ENCODE results near the gene MDGA2. TPM values are rescaled to one million over a fixed set of nuclear protein-coding genes. Genes with fewer than 3 reads are reported as not detected.

The MDGA2 gene
- total and polyA plus RNA-seq, 2 of the 13 experiments (the other 11 are each of a cell fraction or from before 2014, with no cell fraction given) = not detected

- TF ChIP-seq, protein P1, sequence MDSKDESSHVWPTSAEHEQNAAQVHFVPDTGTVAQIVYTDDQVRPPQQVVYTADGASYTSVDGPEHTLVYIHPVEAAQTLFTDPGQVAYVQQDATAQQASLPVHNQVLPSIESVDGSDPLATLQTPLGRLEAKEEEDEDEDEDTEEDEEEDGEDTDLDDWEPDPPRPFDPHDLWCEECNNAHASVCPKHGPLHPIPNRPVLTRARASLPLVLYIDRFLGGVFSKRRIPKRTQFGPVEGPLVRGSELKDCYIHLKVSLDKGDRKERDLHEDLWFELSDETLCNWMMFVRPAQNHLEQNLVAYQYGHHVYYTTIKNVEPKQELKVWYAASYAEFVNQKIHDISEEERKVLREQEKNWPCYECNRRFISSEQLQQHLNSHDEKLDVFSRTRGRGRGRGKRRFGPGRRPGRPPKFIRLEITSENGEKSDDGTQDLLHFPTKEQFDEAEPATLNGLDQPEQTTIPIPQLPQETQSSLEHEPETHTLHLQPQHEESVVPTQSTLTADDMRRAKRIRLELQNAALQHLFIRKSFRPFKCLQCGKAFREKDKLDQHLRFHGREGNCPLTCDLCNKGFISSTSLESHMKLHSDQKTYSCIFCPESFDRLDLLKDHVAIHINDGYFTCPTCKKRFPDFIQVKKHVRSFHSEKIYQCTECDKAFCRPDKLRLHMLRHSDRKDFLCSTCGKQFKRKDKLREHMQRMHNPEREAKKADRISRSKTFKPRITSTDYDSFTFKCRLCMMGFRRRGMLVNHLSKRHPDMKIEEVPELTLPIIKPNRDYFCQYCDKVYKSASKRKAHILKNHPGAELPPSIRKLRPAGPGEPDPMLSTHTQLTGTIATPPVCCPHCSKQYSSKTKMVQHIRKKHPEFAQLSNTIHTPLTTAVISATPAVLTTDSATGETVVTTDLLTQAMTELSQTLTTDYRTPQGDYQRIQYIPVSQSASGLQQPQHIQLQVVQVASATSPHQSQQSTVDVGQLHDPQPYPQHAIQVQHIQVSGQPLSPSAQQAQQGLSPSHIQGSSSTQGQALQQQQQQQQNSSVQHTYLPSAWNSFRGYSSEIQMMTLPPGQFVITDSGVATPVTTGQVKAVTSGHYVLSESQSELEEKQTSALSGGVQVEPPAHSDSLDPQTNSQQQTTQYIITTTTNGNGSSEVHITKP (CRISPR knock-in tag; IDR thresholded peaks at IDR 0.05; ENCODE audit: low read depth) = no peak
- TF ChIP-seq ZBTB42 (CRISPR knock-in tag; IDR thresholded peaks at IDR 0.05) = no peak
- TF ChIP-seq, protein P2, sequence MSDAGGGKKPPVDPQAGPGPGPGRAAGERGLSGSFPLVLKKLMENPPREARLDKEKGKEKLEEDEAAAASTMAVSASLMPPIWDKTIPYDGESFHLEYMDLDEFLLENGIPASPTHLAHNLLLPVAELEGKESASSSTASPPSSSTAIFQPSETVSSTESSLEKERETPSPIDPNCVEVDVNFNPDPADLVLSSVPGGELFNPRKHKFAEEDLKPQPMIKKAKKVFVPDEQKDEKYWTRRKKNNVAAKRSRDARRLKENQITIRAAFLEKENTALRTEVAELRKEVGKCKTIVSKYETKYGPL (CRISPR knock-in tag; IDR thresholded peaks at IDR 0.05) = no peak
- TF ChIP-seq HOXA7 (CRISPR knock-in tag; IDR thresholded peaks at IDR 0.05) = no peak
- TF ChIP-seq ZNF749 (CRISPR knock-in tag; IDR thresholded peaks at IDR 0.05; ENCODE audit: borderline replicate concordance) = no peak
Measured at GRCh38 chr14:47332106-47332505, 343.3 kb downstream of the MDGA2 start (continued).

DNA sequence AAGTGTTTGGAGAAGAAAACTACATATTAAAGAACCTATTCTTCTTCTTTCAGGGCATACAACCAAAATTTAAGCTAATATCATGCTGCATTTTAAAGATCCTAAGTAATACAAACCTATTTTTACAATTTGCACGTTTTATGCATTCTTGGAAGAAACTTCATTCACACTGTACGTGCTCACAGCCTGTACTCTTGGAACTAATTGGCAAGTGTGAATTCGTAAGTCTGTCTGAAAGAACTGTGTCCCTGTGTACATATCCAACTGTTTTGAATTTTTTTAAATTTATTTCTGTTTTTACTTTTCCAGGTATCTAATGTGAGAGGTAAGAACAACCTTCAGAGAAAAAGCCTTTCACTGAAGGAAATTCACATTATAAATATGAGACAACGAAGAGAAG lies 347.0 kb downstream of the MDGA2 start:
- no peak overlapping the region for H2AFZ ChIP-seq (ENCODE audit: low read length)
- H3K4me2 ChIP-seq (ENCODE audit: low read depth, low read length) = no peak overlapping the region
- ChIA-PET CTCF (ENCODE audit: low intra/inter-chr PET ratio, low total read pairs) (no interaction called here), POLR2A (no interaction called here)
- H3K9me3 ChIP-seq (ENCODE audit: low read length) = no peaks in the 10 kb centered on the region
- DNase-seq (ENCODE audit: low spot score) (no peak), ATAC-seq (no peak), FAIRE-seq (no peak)
- no peaks in the 10 kb centered on the region for H3K79me2 ChIP-seq (ENCODE audit: insufficient read depth, low read length)
- in situ Hi-C loops (cut with HindIII; ENCODE audit: extremely low pct_ligation_motif_present, low pct_unique_long_range_greater_than_20kb) (no loop called here), intact Hi-C loops (cut with micrococcal nuclease; ENCODE audit: unreplicated experiment) (no loop called here)
- no peak overlapping the region for H3K4me3 ChIP-seq (replicated peaks in 1 of 3; ENCODE audit: insufficient read depth in 1 of 3, low read depth in 2 of 3, low read length in 3 of 3)
- H3K4me1 ChIP-seq (ENCODE audit: insufficient read depth, low read length) = no peaks in the 10 kb centered on the region
- WGBS (ENCODE audit: low lambda C conversion rate) = 3% methylated on average over 4 of the region's 4 CpGs
- H3K9ac ChIP-seq (ENCODE audit: insufficient read depth, low read depth, low read length) = no peak overlapping the region
- no peak overlapping the region for H3K27ac ChIP-seq (ENCODE audit: extremely low read length, insufficient read depth, low read length)
- H3K36me3 ChIP-seq (replicated peaks in 1 of 2; ENCODE audit: control insufficient read depth in 1 of 2, insufficient read depth in 2 of 2, low read length in 2 of 2) = no peaks in the 10 kb centered on the region
- H3K27me3 ChIP-seq (ENCODE audit: control insufficient read depth in 1 of 2, insufficient read depth in 2 of 2, low read length in 2 of 2) = no peaks in the 10 kb centered on the region; a peak in 1 of 5 replicates
- no peaks in the 10 kb centered on the region for H4K20me1 ChIP-seq (ENCODE audit: insufficient read depth, low read length)
- no TSS peak for BruUV-seq (replicated peaks)
- TF ChIP-seq HOXD1 (CRISPR knock-in tag; IDR thresholded peaks at IDR 0.05) = no peak
- TF ChIP-seq, protein P3, sequence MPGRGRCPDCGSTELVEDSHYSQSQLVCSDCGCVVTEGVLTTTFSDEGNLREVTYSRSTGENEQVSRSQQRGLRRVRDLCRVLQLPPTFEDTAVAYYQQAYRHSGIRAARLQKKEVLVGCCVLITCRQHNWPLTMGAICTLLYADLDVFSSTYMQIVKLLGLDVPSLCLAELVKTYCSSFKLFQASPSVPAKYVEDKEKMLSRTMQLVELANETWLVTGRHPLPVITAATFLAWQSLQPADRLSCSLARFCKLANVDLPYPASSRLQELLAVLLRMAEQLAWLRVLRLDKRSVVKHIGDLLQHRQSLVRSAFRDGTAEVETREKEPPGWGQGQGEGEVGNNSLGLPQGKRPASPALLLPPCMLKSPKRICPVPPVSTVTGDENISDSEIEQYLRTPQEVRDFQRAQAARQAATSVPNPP (CRISPR knock-in tag; IDR thresholded peaks at IDR 0.05) = no peak
- TF ChIP-seq PRPF4 (IDR thresholded peaks at IDR 0.05; ENCODE audit: low read depth, low read length, poor library complexity, severe bottlenecking) = no peak
- no peak for TF ChIP-seq TP53 (CRISPR knock-in tag; conservative IDR thresholded peaks at IDR 0.05)
- TF ChIP-seq BORCS8-MEF2B (CRISPR knock-in tag; IDR thresholded peaks at IDR 0.05) = no peak
- TF ChIP-seq SMAD3 (CRISPR knock-in tag; IDR thresholded peaks at IDR 0.05) = no peak
- no peak for TF ChIP-seq ZNF260 (CRISPR knock-in tag; IDR thresholded peaks at IDR 0.05; ENCODE audit: borderline replicate concordance, low read depth)
- TF ChIP-seq MXD3 (CRISPR knock-in tag; IDR thresholded peaks at IDR 0.05) = no peak
- TF ChIP-seq, protein P4, sequence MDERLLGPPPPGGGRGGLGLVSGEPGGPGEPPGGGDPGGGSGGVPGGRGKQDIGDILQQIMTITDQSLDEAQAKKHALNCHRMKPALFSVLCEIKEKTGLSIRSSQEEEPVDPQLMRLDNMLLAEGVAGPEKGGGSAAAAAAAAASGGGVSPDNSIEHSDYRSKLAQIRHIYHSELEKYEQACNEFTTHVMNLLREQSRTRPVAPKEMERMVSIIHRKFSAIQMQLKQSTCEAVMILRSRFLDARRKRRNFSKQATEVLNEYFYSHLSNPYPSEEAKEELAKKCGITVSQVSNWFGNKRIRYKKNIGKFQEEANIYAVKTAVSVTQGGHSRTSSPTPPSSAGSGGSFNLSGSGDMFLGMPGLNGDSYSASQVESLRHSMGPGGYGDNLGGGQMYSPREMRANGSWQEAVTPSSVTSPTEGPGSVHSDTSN (CRISPR knock-in tag; IDR thresholded peaks at IDR 0.05) = no peak
- no peak for TF ChIP-seq ZNF431 (CRISPR knock-in tag; IDR thresholded peaks at IDR 0.05; ENCODE audit: borderline replicate concordance, low read depth)
- no peak for TF ChIP-seq PCBP2 (optimal IDR thresholded peaks at IDR 0.05; ENCODE audit: low read depth, low read length, poor library complexity, severe bottlenecking)
- TF ChIP-seq MEIS1 (CRISPR knock-in tag; IDR thresholded peaks at IDR 0.05; ENCODE audit: borderline replicate concordance) = no peak

Data from HepG2 (cell line).